Activated CD4-positive, CD25-positive, alpha-beta regulatory T cell treated with anti-CD3 and anti-CD28 coated beads, Interleukin-2, amount 50 U/mL, for 16 hours (primary cell): Measurements from ENCODE around the gene GARS1.
"Not testable (repeated sequence)": the region's sequence is repeated elsewhere in the genome, so short reads cannot be mapped to it uniquely, and the experiment has no call there.

Experiments
- DNase-seq: peaks from one replicate; pipeline ENCODE4 v3.0.0-alpha.2; 2020; ENCODE audit warnings: low read depth, low spot score

The GARS1 gene

GRCh38 chr7:30572212-30572841 lies 22.4 kb upstream of the GARS1 start:
- no peak for DNase-seq

GRCh38 chr7:30575910-30576309 lies 18.8 kb upstream of the GARS1 start:
- DNase-seq: no peak

GRCh38 chr7:30583181-30583580 lies 11.5 kb upstream of the GARS1 start:
- DNase-seq: no peak

GRCh38 chr7:30584415-30584814 lies 10.3 kb upstream of the GARS1 start:
- no peak for DNase-seq

GRCh38 chr7:30584965-30585364 lies 9.7 kb upstream of the GARS1 start:
- no peak for DNase-seq

- no peak for DNase-seq
Measured at GRCh38 chr7:30585675-30586074, 9.0 kb upstream of the GARS1 start.

GRCh38 chr7:30587547-30587946 lies 7.1 kb upstream of the GARS1 start:
- DNase-seq: not testable (repeated sequence)

GRCh38 chr7:30589111-30589510 lies 5.6 kb upstream of the GARS1 start:
- DNase-seq: no peak

GRCh38 chr7:30594048-30594539 lies 584 bp upstream of the GARS1 start:
- DNase-seq: no peak

- DNase-seq: no peak
Measured at GRCh38 chr7:30595436-30596013, 847 bp downstream of the GARS1 start.

- DNase-seq: no peak
Measured at GRCh38 chr7:30596014-30596641, 1.4 kb downstream of the GARS1 start.

- no peak for DNase-seq
Measured at GRCh38 chr7:30596721-30597120, 2.0 kb downstream of the GARS1 start.

GRCh38 chr7:30598121-30598876 lies 3.6 kb downstream of the GARS1 start:
- no peak for DNase-seq

GRCh38 chr7:30604901-30605300 lies 10.2 kb downstream of the GARS1 start:
- no peak for DNase-seq

- no peak for DNase-seq
Measured at GRCh38 chr7:30605832-30606231, 11.2 kb downstream of the GARS1 start.

GRCh38 chr7:30612658-30613265 lies 18.1 kb downstream of the GARS1 start:
- no peak for DNase-seq

GRCh38 chr7:30613366-30614325 lies 19.0 kb downstream of the GARS1 start:
- no peak for DNase-seq

- DNase-seq: no peak
Measured at GRCh38 chr7:30616318-30616717, 21.6 kb downstream of the GARS1 start.

GRCh38 chr7:30617359-30617758 lies 22.7 kb downstream of the GARS1 start:
- DNase-seq: no peak

- DNase-seq: no peak
Measured at GRCh38 chr7:30618080-30618676, 23.5 kb downstream of the GARS1 start.
